ENCODE results near the gene SMYD3.
"Not testable (repeated sequence)": the region's sequence is repeated elsewhere in the genome, so short reads cannot be mapped to it uniquely, and the experiment has no call there.

The SMYD3 gene

DNA sequence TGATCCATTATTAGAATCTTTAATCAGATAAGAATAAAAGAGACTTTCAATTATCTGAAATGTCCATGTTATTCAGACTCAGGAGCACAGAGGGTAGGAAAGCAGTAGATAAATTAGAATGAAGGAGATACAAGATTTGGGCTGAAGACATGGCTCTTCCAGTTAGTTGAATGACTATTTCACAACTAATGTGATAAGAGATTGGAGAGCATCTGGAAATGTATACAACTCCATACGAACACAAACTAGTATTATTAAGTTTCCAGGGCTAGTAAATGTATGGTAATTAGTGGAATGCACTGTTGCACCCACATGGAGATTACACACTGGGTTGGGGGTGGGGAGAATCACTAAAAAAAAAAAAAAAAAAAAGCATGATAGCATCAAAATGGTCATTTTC is 734.3 kb downstream of the SMYD3 start:
- no peak for DNase-seq (ENCODE audit: low read depth in 2 of 2)

DNA sequence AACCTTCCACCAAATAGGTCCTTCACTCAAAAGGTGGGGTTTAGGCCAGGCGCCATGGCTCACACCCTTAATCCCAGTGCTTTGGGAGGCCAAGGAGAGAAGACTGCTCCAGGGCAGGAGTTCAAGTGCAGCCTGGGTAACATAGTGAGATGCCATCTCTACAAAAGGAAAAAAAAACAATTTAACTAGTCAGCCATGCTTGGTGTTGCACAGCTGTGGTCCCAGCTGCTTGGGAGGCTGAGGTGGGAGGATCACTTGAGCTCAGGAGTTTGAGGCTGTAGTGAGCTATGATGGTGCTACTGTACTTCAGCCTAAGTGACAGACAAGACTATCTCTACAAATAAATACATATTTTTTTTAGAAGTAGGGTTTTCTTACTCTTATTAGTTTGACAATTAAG is 734.8 kb downstream of the SMYD3 start:
- no peak for DNase-seq (ENCODE audit: low read depth in 2 of 2)

- DNase-seq (ENCODE audit: low read depth in 2 of 2), result no peak
Measured at GRCh38 chr1:245771511-245772281, 735.4 kb downstream of the SMYD3 start.

- no peak for DNase-seq (ENCODE audit: low read depth in 2 of 2)
Measured at GRCh38 chr1:245770156-245770555, 736.9 kb downstream of the SMYD3 start.

DNA sequence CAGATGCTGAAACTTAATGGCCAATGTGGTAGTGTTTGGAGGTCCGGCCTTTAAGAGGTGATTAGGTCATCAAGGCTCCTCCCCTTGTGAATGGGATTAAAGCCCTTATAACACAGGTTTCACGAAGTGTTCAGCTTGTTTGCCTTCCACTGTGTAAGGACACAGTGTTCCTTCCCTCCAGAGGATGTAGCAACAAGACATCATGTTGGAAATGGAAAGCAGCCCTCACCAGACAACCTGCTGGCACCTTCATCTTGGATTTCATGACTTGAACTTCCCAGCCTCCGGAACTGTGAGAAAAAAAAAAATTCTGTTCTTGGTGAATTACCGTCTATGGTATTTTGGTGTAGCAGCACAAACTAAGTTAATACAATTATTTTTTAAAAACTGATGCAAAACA is 738.5 kb downstream of the SMYD3 start:
- no peak for DNase-seq (ENCODE audit: low read depth in 2 of 2)

DNA sequence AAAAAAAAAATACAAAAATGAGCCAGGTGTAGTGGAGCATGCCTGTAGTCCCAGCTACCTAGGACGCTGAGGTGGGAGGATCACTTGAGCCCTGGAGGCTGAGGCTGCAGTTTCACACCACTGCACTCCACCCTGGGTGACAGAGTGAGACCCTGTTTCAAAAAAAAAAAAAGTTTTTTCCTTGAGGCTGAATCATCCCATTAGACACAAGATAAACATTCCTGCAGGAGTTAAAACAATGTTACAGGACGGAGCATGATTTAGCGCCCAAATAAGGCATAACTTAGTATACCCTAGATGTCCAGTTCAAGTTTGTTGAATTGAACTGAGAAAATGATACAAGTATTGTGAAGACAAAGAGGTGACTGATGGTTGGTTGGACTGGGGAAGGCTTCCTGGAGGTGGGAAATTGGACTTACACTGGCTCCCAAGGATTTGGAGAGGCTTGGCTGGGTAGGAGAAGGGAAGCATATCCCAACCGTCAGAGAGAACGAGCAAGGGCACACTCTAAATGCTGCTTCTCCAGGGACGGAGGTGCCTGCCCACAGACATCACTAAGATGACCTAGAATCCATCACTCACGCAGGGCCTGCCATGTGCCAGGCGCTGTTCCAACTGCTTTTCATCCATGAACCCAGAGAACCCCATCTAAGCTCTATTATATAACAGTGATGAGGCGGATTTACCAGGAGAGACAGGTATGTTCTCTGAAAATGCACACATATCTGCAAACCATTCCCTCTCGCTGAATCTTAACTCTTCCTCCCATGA is 741.7 kb downstream of the SMYD3 start:
- no peak for DNase-seq (ENCODE audit: low read depth in 2 of 2)

DNA sequence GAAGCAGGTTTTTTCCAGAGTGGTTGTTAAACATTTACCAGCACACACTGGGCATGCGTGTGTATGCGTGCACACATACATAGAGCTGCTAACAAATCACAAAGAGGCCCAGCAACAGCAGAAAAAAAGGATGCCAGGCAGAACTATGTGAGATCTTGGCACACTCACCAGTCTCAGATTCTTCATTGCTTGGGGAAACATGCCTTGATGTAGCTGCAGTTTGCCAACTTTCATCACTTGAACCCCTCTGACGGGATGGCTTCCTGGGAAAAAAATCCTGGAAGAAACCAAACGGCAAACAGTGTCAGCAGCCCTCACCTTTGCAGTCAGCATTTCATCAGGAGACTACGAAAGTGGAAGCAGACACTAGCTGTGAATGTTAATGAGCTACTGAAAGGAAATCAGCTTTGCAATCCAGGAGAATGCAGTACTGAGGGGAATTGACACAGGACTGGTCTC is 743.2 kb downstream of the SMYD3 start:
- no peak for DNase-seq (ENCODE audit: low read depth in 2 of 2)

DNA sequence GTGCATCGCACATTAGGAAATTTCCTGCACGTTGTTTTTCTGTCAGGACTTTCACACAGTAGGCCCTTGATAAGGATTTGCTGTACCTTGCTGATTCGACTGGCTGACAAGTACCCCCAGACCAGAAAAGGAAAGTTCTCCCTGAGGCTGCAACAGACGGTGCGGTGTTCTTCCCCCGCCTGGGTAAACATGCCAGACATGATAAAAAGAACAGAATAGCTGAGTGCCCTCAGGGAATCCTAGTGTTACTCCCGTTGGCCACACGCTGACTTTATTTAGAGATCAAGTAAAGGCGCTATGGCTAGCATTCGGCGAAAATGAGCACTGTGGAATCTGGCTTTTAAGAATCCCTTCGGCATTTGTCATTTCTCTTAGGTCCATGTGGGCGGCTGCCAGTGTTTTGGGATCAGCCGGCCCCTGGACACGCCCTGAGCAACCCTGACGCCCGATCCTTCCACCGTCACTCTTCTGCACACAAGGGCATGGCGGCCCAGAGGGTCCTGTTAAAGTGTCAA is 744.6 kb downstream of the SMYD3 start:
- no peak for DNase-seq (ENCODE audit: low read depth in 2 of 2)

GRCh38 chr1:245760301-245760700 is 746.8 kb downstream of the SMYD3 start:
- no peak for DNase-seq (ENCODE audit: low read depth in 2 of 2)

GRCh38 chr1:245754463-245754961 is 752.6 kb downstream of the SMYD3 start:
- DNase-seq (ENCODE audit: low read depth in 2 of 2), result no peak

DNA sequence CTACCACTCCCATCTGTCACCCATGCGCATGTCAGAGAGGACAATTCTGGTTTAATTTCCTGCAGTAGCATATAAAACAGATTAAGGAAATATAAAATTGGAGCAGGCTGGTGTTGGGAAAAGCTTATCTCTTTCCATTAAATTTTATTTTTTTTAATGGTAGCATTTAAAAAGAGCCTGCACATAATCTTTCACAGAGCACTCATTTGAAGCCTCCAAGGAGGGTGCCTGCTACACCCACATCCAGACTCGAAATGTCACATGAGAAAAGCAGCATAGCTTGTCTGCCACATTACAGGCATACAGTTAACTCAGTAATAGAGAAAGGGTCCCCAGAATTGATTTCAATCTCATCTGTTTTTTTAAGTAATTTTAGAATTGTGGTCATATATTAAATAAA is 753.3 kb downstream of the SMYD3 start:
- DNase-seq (ENCODE audit: low read depth in 2 of 2), result no peak

DNA sequence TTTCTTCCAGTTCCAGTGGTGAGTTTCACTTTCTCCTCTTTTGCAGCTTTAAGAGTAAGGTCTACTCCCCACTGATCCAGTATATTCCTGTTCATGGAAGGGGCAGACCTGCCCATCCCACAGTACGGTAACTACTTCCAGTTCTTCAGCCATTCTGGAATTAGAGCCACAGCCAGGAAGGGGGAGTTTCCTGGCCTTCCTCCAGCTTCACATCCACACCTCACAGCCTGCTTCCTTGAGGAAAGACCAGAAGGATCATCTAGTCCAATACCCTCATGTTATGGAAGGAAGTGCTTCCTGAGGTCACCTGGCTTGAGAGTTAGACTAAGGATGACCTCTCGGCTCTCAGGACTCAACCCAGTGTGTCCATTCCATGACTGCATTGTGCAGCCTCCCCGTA is 754.5 kb downstream of the SMYD3 start:
- no peak for DNase-seq (ENCODE audit: low read depth in 2 of 2)

DNA sequence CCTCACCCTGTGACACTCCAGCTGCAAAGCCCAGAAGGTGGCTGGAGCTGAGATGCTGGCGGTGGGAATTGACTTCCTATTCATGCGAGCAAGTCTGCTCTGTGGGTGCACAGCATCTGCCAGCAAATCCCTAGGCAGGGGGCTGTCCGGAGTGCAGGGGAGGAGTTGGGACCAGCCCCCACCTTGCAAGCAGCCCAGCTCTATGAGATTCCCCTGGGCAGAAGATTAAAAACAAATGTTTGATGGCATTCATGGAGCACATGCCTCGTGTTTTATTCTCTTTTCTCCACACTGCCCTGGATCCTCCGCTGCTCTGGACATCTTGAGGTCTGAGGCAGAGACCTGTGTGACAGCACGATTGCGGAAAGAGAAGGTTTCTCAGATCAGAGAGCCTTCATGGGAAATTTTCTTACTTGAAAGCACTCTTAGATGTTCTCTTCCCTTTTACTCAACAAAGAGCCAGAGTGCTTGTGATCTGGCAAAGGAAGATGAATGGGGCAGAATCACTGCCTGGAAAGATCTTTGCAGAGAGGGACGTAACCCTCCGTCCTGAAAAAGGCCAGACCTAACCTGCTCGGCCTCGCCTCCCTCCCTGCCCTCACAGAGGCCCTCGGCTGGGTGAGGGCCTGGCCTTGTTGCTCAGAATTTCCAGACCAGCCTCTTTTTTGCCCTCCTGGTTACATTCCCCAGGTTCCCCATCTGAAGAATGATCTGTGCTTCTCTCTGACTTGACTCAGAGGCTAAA is 755.2 kb downstream of the SMYD3 start:
- DNase-seq (ENCODE audit: low read depth in 2 of 2), result no peak

GRCh38 chr1:245751116-245751515 is 756.0 kb downstream of the SMYD3 start:
- no peak for DNase-seq (ENCODE audit: low read depth in 2 of 2)

DNA sequence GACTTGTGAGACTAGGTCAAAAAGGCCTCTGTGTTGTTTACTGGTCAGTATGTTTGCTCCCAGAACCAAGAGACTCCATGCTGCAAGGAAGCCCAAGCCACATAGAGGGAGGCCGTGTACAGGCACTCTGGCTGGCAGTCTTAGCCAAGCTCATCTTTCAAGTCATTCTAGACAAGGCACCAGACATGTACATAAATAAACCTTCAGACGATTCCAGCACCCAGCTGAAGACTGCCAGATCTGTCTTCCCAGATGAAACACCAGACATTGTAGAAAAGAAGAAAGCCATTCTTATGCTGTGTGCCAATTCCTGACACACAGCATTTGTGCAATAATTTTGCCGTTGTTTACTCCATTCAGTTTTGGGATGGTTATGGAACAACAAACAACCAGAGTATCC is 756.8 kb downstream of the SMYD3 start:
- DNase-seq (ENCODE audit: low read depth in 2 of 2), result no peak

DNA sequence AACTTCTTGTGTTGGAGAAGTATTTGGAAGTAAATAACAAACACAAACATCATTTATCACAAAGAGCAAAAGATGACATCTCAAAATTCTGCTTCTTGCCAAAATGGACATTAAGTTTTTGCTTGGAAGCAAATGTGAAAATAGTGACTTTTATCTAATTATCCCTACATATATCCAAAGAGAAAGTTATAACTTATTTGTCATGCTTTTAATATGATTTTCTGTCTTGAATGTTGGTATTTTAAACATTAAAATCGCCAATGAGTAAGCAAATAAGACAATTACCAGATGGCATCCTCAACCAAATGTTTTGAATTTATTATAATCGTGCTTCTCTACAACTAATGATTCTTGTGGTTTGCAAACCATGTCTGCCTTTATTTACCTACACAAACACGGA is 758.0 kb downstream of the SMYD3 start:
- no peak for DNase-seq (ENCODE audit: low read depth in 2 of 2)

- DNase-seq (ENCODE audit: low read depth in 2 of 2), result no peak
Measured at GRCh38 chr1:245748646-245749045, 758.4 kb downstream of the SMYD3 start.

DNA sequence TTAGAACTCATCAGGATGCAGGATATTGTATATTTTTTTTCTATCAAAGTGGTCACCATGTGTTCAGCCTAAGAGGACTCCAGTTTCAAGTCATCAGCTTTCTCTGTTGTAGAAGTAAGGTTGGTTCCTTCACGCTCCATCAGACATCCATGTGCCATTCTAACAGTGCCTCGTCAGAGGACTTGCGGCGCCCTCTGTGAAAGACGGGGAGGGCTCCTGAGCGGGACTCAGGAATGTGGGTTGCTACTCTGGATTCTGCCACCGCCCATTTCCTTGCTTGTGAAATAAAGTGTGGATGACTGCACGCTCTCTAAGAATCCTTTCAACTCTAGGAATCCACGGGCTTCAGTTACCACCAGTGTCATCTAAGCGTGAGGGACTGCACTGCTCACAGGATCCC is 758.8 kb downstream of the SMYD3 start:
- no peak for DNase-seq (ENCODE audit: low read depth in 2 of 2)

- no peak for DNase-seq (ENCODE audit: low read depth in 2 of 2)
Measured at GRCh38 chr1:245742896-245743295, 764.2 kb downstream of the SMYD3 start.

- DNase-seq (ENCODE audit: low read depth in 2 of 2), result not testable (repeated sequence)
Measured at GRCh38 chr1:245740336-245740735, 766.7 kb downstream of the SMYD3 start.

DNA sequence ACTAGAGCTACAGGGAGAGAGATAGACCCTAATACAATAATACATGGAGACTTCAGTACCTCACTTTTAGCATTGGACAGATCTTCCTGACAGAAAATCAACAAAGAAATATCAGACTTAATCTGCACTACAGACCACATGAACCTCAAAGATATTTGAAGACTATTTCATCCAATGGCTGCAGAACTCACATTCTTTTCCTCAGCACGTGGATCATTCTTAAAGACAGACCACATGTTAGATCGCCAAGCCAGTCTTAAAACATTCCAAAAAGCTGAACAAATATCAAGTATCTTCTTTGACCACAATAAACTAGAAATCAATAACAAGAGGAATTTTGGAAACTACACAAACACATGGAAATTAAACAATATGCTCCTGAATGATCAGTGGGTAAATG is 776.3 kb downstream of the SMYD3 start:
- no peak for DNase-seq (ENCODE audit: low read depth in 2 of 2)

- not testable (repeated sequence) for DNase-seq (ENCODE audit: low read depth in 2 of 2)
Measured at GRCh38 chr1:245728035-245728434, 779.0 kb downstream of the SMYD3 start.

Measured in activated CD8-positive, alpha-beta memory T cell treated with anti-CD3 and anti-CD28 coated beads for 4 hours (primary cell).